Esophagus muscularis mucosa (tissue), 4 donors: Measurements from ENCODE around the gene ARHGAP32.

Source experiments
- EP300 ChIP-seq: sonication (generic); formaldehyde crosslinking; IDR thresholded peaks from one replicate; pipeline ENCODE4 v1.6.1; 2017; ENCODE audit warnings: antibody characterized with exemption
- POLR2A ChIP-seq: fragments of 450-650 bp; IDR thresholded peaks from one replicate; pipeline ENCODE4 v1.6.1; 2017; ENCODE audit warnings: antibody characterized with exemption, moderate library complexity, mild to moderate bottlenecking, low read depth
- POLR2AphosphoS5 ChIP-seq, 2 donors: sonication (generic); formaldehyde crosslinking; IDR thresholded peaks; one replicate each; pipeline ENCODE4 v1.6.1; 2017; ENCODE audit warnings: antibody characterized with exemption in 2 of 2
- TF ChIP-seq, protein P1 (sequence below), 3 experiments: fragments of 200-600 bp in 2 of 3; fragments of 450-650 bp in 1 of 3; sonication (generic) in 2 of 3; IDR thresholded peaks; one replicate each; pipeline ENCODE4 v1.5.1; 2017 to 2019; ENCODE audit warnings: antibody characterized with exemption in 3 of 3, mild to moderate bottlenecking in 2 of 3, moderate library complexity in 1 of 3

DNA sequence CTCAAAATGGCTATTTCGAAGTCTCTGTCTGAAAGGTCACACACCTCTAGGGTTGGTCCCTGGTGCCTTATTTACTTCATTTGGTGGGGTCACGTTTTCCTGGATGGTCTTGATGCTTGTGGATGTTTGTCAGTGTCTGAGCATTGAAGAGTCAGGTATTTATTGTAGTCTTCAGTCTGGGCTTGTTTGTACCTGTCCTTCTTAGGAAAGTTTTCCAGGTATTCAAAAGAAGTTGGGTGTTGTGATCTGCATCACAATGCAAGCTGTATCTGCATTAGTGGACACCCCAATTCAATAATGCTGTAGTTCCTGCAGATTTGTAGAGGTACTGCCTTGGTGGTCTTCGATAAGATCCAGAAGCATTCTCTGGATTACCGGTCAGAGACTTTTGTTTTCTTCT, 186.0 kb downstream of the ARHGAP32 start:
- TF ChIP-seq, protein P1, sequence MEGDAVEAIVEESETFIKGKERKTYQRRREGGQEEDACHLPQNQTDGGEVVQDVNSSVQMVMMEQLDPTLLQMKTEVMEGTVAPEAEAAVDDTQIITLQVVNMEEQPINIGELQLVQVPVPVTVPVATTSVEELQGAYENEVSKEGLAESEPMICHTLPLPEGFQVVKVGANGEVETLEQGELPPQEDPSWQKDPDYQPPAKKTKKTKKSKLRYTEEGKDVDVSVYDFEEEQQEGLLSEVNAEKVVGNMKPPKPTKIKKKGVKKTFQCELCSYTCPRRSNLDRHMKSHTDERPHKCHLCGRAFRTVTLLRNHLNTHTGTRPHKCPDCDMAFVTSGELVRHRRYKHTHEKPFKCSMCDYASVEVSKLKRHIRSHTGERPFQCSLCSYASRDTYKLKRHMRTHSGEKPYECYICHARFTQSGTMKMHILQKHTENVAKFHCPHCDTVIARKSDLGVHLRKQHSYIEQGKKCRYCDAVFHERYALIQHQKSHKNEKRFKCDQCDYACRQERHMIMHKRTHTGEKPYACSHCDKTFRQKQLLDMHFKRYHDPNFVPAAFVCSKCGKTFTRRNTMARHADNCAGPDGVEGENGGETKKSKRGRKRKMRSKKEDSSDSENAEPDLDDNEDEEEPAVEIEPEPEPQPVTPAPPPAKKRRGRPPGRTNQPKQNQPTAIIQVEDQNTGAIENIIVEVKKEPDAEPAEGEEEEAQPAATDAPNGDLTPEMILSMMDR (IDR thresholded peaks at IDR 0.05): no peak
- no peak for TF ChIP-seq POLR2A
- no peak for TF ChIP-seq POLR2AphosphoS5 (IDR thresholded peaks at IDR 0.05)
- TF ChIP-seq EP300: no peak
